Uterus (tissue), 4 donors: ENCODE data around the gene AFG1L. TPM values are rescaled to one million over a fixed set of nuclear protein-coding genes. Genes with fewer than 3 reads are reported as not detected.

Source experiments
- DNase-seq, 2 donors: peaks; one replicate each; pipeline ENCODE4 v3.0.0-alpha.2; 2019 to 2020
- H3K27ac ChIP-seq, 2 donors: fragments of 200-600 bp; sonication (generic); 1 replicate in 1 of 2; 2 replicates in 1 of 2; pipeline ENCODE4 v1.5.1; 2016 to 2018
- H3K27me3 ChIP-seq, 2 donors: fragments of 200-600 bp; sonication (generic); one replicate each; pipeline ENCODE4 v1.5.1; 2018 to 2019; ENCODE audit warnings: control low read depth in 1 of 2
- H3K36me3 ChIP-seq, 2 donors: fragments of 200-600 bp; sonication (generic); one replicate each; pipeline ENCODE4 v1.5.1; 2019; ENCODE audit warnings: control low read depth in 1 of 2
- H3K4me1 ChIP-seq, 2 donors: fragments of 200-600 bp; sonication (generic); one replicate each; pipeline ENCODE4 v1.5.1; 2018 to 2019; ENCODE audit warnings: control low read depth in 1 of 2
- H3K4me3 ChIP-seq, 2 donors: fragments of 200-600 bp; sonication (generic); 1 replicate in 1 of 2; 2 replicates in 1 of 2; pipeline ENCODE4 v1.5.1; 2018 to 2019; ENCODE audit warnings: mild to moderate bottlenecking in 1 of 2
- H3K9me3 ChIP-seq, 2 donors: fragments of 200-600 bp; sonication (generic); one replicate each; pipeline ENCODE4 v1.5.1; 2019; ENCODE audit warnings: control low read depth in 1 of 2
- POLR2A ChIP-seq, 2 donors: fragments of 450-650 bp; IDR thresholded peaks; one replicate each; pipeline ENCODE4 v1.6.1; 2016; ENCODE audit warnings: antibody characterized with exemption in 2 of 2, mild to moderate bottlenecking in 1 of 2, moderate library complexity in 1 of 2
- intact Hi-C: fragments of 100-400 bp; cut with DNase I; formaldehyde crosslinking; loops from one replicate; pipeline ENCODE4 v1.15.1; 2023; ENCODE audit warnings: low total_unique reads
- total RNA-seq, 4 donors: library from RNA; depleted of rRNA in 3 of 4; stranded (reverse); fragments of >200 nt in 3 of 4; gene quantifications; one replicate each; pipeline versions ENCODE4 v1.1.0 to v1.2.4, GENCODE V29; 2014 to 2023
- TF ChIP-seq, protein P1 (sequence below), 4 experiments: fragments of 200-600 bp in 2 of 4; fragments of 450-650 bp in 2 of 4; sonication (generic) in 2 of 4; IDR thresholded peaks; one replicate each; pipeline ENCODE4 v1.5.1; 2016 to 2019; ENCODE audit warnings: antibody characterized with exemption in 4 of 4, mild to moderate bottlenecking in 2 of 4, moderate library complexity in 1 of 4
- donor health status: DM: yes; HTN: yes; CAD: no.

Gene AFG1L
- total RNA-seq, 4 donors from 2014 or later: under 0.01 to 9.4 (median 5.2) TPM

DNA sequence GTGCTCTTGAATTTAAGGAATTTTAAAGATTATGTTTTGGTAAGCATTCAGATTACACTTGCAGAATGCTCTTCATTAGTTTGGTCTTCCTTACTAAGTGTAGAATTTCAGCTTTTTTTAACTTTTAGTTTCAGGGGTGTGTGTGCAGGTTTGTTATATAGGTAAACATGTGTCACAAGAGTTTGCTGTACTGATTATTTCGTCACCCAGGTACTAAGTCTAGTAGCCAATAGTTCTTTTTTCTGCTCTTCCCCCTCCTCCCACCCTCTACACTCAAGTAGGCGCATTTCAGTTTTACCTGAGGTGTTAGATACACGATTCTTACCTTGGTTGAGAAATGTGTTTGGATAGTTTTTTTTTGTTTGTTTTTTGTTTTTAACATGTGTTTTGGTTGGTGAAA, 68.3 kb downstream of the AFG1L start:
- intact Hi-C loops: no loop called here
- no peak for DNase-seq
- no peak for TF ChIP-seq POLR2A (IDR thresholded peaks at IDR 0.05)
- TF ChIP-seq, protein P1, sequence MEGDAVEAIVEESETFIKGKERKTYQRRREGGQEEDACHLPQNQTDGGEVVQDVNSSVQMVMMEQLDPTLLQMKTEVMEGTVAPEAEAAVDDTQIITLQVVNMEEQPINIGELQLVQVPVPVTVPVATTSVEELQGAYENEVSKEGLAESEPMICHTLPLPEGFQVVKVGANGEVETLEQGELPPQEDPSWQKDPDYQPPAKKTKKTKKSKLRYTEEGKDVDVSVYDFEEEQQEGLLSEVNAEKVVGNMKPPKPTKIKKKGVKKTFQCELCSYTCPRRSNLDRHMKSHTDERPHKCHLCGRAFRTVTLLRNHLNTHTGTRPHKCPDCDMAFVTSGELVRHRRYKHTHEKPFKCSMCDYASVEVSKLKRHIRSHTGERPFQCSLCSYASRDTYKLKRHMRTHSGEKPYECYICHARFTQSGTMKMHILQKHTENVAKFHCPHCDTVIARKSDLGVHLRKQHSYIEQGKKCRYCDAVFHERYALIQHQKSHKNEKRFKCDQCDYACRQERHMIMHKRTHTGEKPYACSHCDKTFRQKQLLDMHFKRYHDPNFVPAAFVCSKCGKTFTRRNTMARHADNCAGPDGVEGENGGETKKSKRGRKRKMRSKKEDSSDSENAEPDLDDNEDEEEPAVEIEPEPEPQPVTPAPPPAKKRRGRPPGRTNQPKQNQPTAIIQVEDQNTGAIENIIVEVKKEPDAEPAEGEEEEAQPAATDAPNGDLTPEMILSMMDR (IDR thresholded peaks at IDR 0.05): no peak
- Histone ChIP-seq H3K4me3 (no peak overlapping the region), H3K27me3 (no peaks in the 10 kb centered on the region), H3K9me3 (no peaks in the 10 kb centered on the region), H3K36me3 (no peaks in the 10 kb centered on the region), H3K4me1 (no peaks in the 10 kb centered on the region), H3K27ac (no peak overlapping the region)

DNA sequence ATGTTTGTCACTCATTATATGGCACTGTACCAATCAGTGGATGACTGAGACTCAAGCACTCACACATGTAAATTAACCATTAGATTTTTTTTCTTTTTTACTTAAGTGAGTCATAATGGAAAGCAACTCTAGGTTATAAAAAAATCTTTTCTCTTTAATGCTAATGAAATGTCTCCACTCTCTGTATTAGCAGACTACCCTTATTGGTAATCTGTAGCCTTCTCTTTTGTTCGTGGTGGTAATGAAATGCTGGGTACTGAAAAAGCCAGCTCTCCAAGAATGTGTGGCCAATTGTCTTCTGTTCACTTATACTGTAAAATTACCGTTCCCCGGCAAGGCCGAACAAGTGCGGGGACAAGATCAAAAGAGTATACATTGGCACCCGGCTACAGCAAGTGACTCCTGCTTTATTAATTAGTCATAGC, 69.0 kb downstream of the AFG1L start:
- no peak overlapping the region for H3K27ac ChIP-seq
- DNase-seq: no peak
- H3K4me3 ChIP-seq: no peak overlapping the region
- no peaks in the 10 kb centered on the region for H3K4me1 ChIP-seq
- TF ChIP-seq POLR2A (IDR thresholded peaks at IDR 0.05): no peak
- TF ChIP-seq, protein P1 (IDR thresholded peaks at IDR 0.05): no peak
- no peaks in the 10 kb centered on the region for H3K27me3 ChIP-seq
- intact Hi-C loops: no loop called here
- no peaks in the 10 kb centered on the region for H3K36me3 ChIP-seq
- H3K9me3 ChIP-seq: no peaks in the 10 kb centered on the region

DNA sequence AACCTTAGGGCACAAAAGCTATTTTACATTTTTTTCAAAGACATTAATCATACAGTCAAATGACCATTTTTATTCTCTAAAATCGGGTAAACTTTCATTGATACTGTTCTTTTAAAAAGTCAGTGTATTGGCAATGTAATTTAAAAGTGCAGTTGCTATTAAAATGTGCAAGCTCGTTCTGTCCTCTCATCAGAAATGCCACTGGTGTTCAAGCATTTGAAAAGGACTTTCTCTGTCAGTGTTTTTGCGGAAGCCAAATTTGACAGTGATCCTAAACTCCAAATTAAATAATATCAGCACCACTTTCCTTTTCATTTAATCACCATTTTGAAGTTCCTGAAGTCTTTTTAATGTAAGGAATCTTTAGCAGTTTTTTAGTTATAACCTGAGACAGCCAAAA, 69.6 kb downstream of the AFG1L start:
- H3K36me3 ChIP-seq: no peaks in the 10 kb centered on the region

DNA sequence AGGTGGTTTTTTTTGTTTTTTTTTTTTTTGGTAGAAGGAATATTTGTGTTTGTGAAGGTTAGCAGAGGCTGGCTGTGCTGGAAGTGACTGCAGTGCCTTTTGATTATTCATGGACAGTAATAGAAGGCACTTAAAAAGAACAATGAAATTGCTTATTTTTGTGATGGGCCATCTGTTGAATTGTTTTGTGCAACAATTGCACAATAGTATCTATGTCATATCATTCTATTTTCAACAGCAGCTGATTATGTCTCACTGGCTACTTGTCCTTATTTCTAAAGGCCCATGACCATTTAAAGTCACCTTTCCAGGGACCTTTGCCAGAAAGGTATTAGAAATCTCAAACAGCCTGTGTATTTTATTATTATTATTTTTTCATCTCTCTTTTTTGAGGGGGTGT, 70.6 kb downstream of the AFG1L start:
- Histone ChIP-seq H3K4me1 (no peaks in the 10 kb centered on the region), H3K27ac (no peak overlapping the region), H3K9me3 (no peaks in the 10 kb centered on the region), H3K36me3 (no peaks in the 10 kb centered on the region), H3K4me3 (no peak overlapping the region), H3K27me3 (no peaks in the 10 kb centered on the region)
- intact Hi-C loops: no loop called here
- TF ChIP-seq, protein P1 (IDR thresholded peaks at IDR 0.05): no peak
- no peak for TF ChIP-seq POLR2A (IDR thresholded peaks at IDR 0.05)
- DNase-seq: no peak

More for the DNA sequence above, 69.6 kb downstream of the AFG1L start:
- Histone ChIP-seq H3K27ac (no peak overlapping the region), H3K9me3 (no peaks in the 10 kb centered on the region), H3K27me3 (no peaks in the 10 kb centered on the region), H3K4me1 (no peaks in the 10 kb centered on the region), H3K4me3 (no peak overlapping the region)
- TF ChIP-seq, protein P1 (IDR thresholded peaks at IDR 0.05): no peak
- TF ChIP-seq POLR2A (IDR thresholded peaks at IDR 0.05): no peak
- intact Hi-C loops: no loop called here
- no peak for DNase-seq

DNA sequence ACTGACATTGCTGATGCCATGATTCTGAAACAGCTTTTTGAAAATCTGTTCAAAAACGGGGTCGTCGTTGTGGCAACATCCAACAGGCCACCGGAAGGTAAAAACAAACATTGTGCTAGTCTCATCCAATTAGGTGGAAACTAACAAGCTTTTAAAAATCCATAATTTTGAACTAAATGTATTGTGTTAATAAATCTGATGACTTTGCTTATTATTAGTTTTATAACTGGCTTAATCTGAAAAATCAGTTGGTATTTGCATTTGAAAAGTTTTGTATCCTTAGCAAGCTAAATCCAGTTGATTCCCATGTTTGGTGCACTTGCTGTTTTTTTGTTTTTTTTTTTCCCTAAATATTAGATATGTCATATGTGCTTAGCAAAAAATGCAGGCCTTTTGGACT, 71.4 kb downstream of the AFG1L start:
- no peaks in the 10 kb centered on the region for H3K9me3 ChIP-seq
- no peak overlapping the region for H3K27ac ChIP-seq
- H3K4me3 ChIP-seq: no peak overlapping the region
- DNase-seq: no peak
- no peaks in the 10 kb centered on the region for H3K4me1 ChIP-seq
- no peaks in the 10 kb centered on the region for H3K27me3 ChIP-seq
- H3K36me3 ChIP-seq: no peaks in the 10 kb centered on the region
- intact Hi-C loops: no loop called here
- TF ChIP-seq, protein P1 (IDR thresholded peaks at IDR 0.05): no peak
- no peak for TF ChIP-seq POLR2A (IDR thresholded peaks at IDR 0.05)
